GM18873 (cell line): Measurements from ENCODE around the gene HOXC5.

Experiments used
- ATAC-seq: cut with Tn5 transposase; IDR thresholded peaks from one replicate; pipeline ENCODE4 v1.9.1; 2021; ENCODE audit warnings: mild to moderate bottlenecking, moderate library complexity, moderate number of reproducible peaks; ENCODE audit not compliant: unreplicated experiment, low FRiP score

HOXC5 gene

DNA sequence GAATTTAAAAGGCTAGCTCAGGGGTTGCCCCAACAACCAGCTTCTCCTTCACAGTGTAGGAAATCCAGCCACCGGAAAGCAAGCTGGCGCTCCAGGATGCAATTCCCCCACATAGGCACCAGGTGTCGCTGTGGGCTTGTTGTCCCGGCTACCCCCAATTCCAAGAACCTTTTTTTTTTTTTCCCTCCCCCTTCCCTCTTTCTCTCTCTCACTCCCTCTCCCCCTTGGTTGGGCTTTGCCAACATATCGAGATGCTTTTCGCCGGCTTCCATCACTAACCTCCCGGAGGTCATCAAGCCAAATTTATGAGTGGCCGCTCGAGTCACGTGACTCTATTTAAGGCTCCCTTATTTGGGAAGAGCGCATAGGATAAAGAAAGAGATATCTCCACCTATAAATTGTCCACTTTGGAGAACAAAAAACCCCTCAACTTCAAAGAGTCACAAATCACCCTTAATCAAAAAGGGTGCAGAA, at the start of gene HOXC5:
TSS of gene HOXC5 (plus strand) at position 424 of the 474 bp plus-strand sequence. CDS start 73 bp downstream, outside the sequence.
- ATAC-seq, result no peak

DNA sequence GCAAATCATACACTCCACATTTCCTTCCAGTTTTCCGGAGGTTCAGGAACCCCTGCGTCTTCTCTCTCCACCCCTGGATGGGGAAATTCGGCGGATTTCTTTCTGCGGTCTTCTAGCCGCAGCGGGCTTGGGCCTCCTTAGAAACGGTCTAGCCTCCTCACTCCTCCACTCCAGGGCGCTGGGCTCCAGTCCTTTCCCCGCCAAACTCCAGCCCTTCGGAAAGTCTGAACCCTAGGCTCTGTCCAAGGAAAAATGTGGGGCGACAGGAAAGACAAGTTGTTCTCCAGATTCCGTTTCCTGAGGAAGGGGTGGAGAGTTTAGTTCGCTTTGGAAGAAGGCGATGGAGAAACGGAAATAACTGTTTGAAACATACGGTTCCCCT, 49.3 kb upstream of the HOXC5 start:
- ATAC-seq, result no peak

DNA sequence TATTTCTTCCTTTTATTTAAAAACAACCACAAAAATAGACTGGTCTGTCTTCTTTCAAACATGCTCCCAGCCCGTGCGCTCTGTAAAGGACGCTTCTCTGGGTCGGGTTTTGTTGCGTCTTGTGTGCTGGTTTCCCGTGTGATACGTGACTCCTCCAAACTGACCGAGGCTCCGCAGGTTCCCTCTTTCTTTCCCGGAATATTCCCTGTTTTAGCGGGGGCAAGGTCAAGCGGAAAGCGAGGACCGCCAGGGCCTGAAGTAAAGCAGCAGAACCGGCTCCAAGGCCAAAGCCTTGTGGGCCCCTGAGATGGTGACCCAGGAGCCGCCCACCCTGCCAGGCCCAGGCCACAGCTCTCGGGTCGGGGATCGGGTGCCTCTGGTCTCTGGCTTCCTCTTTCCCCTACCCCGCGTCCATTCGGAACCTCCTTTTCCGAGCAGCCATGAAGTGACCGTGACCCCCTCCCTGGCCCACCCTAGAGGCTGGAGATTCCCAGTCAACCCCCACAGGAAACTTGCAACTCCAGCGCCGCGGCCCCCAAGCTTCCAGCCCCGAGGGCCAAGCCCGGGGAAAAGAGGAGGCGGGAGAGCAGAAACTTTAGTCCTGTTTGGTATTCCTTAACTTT, 48.8 kb upstream of the HOXC5 start:
- no peak for ATAC-seq

DNA sequence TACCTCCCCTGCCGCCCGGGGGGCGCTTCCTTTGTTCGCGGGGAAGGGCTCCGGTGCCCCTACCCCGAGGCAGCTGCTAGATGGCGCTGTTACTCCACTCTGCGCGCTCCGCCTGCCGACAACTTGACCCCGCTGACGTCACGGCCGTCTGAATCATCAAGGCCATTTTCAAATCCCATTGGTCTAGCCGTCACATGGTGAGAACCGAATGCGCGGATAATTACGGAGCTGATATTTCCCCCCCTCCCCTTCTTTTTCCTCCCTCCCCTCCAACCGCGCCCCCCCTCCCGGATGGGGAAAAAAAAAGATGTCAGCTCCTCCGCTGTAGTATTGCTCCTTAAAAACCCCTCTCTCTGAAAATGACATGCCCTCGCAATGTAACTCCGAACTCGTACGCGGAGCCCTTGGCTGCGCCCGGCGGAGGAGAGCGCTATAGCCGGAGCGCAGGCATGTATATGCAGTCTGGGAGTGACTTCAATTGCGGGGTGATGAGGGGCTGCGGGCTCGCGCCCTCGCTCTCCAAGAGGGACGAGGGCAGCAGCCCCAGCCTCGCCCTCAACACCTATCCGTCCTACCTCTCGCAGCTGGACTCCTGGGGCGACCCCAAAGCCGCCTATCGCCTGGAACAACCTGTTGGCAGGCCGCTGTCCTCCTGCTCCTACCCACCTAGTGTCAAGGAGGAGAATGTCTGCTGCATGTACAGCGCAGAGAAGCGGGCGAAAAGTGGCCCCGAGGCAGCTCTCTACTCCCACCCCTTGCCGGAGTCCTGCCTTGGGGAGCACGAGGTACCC, 47.8 kb upstream of the HOXC5 start, which contains the start of gene HOXC10:
TSS of gene HOXC10 (plus strand) at position 246 of the 791 bp plus-strand sequence. CDS start at position 360, 114 bp downstream.
- no peak for ATAC-seq

DNA sequence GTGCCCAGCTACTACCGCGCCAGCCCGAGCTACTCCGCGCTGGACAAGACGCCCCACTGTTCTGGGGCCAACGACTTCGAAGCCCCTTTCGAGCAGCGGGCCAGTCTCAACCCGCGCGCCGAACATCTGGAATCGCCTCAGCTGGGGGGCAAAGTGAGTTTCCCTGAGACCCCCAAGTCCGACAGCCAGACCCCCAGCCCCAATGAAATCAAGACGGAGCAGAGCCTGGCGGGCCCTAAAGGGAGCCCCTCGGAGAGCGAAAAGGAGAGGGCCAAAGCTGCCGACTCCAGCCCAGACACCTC, 47.2 kb upstream of the HOXC5 start:
- no peak for ATAC-seq

DNA sequence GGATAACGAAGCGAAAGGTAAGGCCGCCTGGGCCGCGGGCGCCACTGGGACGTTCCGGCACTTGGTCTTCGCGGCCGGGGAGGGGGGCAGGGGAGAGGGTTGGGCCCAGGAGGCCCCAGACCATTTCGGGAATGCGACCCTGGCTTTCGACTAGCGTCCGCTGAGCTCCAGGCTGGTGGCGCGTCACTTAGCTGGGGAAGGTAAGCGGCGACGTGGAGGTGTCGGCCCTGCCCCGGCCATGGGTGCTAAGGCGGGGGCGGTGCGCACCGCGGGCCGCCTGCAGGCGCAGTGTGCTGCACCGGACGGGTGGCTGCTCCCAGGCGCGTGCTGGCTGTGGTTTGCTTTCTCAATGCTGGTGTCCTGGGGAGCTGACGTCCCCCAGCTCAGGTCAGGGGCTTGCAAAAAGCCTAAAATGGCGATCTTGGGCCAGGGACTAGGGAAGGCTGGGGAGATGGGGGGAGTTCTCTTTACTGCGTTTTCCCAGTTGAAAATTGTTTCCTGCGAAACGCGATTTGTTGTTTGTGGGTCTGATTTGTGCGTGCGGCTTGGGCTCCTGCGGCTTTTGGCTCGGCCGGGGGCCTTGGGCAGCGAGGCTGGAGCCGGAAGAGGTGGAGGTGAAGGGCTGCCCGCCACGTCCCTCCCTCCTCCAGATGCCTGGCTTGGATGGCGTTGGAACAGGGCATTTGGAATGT, 46.7 kb upstream of the HOXC5 start:
- no peak for ATAC-seq

DNA sequence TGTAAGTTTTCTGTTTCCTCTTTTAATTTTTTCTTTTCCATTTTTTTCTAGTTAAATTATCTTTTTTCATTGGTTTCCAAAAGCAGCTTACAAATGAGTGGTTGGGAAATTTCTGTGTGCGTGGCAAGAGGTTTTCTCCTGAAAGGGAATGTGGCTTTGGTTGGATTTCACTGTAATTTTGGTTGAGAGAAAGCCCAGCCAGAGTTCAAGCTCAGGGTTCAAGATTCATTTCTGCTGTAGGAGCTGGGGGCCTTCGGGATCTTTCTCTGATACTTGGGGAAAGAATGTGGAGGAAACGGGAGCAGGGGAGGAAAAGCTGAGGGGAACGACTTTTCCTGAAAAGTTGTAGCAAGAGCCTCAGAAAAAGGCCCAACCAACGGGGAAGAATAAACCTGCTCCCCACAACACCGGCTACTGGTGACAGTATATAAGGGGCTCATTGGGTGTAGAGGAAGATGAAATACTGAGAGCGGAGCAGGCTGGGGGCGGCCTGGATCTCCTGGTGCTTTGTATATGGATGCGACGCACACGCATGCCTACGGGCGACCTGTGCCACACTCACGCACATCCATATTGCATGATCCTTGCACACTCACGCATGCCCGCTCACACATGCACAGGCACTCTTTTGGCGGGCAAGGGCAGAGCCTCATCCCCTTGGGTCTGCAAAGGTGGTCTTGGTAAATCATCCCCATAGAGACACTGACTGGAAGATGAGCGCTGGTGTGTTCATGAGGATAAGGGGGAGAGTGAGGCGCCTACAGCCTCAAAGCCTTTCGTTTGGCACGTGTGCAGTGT, 46.0 kb upstream of the HOXC5 start:
- no peak for ATAC-seq

DNA sequence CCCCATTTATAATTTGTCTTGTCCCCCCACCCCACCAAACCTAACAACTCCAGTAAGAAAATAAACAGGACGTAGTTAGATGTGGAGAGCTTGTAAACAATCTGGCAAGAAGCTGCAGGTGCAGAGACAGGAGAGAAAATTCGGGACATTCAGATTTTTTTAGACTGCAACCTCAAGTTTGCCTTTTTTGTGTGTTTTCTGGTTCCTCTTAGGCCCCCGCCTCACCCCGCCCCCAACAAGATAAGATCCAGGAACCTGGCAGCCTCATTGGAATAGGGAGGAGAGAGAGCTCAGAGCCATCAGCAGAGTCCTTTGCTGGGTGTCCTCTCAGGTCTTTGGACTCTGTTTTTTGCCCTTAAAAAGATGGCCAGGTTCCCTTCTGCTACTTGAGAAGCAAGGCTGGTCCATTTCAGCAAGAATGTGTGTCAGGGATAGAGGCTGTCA, 45.0 kb upstream of the HOXC5 start:
- no peak for ATAC-seq

DNA sequence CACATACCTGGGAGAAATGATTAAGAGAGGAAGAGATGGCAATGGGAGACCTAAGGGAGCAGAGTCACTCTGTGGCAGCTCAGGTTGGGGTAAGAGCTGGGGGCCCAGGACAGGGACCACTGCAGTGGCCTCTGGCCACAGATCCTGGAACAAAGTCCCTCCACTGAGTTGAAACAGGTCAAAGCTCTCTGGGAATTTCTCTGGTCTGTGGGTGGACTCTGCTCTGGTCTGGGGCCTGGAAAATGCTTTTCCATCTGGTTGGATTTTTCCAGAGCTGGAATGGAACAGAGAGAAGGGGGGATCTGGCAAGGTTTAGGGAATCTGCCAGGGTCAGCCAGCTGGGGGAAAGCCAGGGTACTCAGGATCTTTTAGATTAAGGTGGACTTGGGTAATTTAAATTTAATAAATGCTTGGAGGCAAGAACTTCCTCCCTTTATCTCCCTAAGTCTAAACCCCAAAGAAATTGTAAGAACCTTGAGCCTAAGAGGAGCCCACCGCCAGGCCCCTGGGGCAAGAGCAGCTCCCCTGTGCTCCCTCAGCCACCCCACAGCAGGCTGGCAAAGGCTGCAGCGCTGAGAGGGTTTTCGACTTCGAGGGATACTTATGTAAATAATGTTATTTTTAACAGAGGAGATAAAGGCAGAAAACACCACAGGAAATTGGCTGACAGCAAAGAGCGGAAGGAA, 44.2 kb upstream of the HOXC5 start:
- ATAC-seq, result no peak

DNA sequence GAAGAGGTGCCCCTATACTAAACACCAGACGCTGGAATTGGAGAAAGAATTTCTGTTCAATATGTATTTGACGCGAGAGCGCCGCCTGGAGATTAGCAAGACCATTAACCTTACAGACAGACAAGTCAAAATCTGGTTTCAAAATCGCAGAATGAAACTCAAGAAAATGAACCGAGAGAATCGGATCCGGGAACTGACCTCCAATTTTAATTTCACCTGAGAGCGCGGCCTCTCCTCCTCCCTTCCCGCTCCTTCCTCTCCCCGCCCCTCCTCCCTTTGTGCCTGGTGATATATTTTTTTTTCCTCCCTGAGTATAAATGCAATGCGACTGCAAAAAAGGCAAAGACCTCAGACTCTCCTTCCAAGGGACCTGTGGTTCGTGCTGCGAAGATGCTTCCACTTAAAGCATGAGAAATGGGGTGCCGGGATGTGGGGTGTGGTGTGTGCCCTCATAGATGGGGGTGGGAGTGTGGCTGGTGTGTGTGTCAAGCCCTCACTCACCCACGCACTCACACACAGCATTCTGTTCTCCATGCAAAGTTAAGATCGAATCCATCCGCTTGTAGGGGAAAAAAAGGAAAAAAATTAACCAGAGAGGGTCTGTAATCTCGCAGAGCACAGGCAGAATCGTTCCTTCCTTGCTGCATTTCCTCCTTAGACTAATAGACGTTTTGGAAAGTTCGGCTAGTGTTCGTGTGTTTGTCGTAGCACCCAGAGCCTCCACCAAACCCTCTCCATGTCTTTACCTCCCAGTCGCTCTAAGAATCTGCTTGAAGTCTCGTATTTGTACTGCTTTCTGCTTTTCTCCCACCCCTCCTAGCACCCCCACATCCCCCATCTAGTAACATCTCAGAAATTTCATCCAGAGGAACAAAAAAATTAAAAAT, 43.4 kb upstream of the HOXC5 start:
- no peak for ATAC-seq

DNA sequence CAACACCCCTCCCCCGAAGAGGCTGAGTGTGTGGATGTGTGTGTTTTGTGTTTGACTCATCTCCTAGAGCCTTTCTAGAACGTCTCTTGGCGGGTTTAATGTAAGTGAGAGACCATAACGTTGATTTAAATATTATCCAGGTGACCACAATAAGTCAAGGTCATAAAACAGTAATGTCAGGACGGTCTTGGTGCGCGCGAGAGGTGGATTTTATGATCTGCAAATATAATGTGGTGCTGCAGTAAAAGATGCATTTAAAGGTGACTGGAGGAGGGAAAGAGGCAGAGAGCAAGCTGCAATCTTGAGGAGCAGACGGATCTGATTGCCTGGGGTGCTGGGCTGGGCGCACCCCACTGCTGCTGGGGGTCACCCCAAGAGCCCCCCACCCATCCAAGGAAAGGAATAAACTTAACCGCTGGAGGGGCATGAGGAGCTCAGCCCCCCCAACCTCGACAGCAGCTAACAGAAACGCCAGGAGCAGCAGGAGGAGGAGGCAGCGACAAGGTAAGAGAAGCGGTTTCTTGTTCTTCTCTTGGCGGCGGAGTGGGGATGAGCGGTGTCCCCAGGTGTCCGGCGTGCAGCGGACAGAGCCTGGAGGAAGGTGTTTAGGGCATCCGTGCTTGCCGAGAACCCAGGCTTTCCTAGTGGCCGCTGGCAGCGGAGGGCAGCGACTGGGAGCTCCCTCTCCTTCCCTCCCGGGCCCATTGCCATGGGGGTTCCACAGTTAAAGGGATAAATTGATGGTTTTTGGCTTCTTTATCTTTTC, 42.4 kb upstream of the HOXC5 start:
- no peak for ATAC-seq

DNA sequence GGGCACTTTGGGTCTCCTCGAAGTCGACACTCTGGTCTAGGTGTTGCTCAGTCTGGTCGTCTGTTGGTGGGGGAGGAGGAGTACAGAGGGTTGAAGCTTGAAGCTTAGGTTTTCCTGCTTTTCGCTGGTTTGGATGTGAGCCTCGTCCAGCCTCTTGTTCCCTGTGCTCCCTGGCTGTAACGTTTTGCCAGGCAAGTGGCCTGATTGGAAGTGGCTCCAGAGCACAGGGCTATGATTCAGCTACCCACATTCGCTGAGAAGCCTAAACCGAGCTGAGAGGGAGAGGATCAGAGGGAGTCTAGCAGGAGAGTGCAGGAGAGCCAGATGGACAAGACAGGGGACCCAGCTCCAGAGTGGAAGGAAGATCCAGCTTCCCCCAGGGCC, 41.8 kb upstream of the HOXC5 start:
- ATAC-seq, result no peak

DNA sequence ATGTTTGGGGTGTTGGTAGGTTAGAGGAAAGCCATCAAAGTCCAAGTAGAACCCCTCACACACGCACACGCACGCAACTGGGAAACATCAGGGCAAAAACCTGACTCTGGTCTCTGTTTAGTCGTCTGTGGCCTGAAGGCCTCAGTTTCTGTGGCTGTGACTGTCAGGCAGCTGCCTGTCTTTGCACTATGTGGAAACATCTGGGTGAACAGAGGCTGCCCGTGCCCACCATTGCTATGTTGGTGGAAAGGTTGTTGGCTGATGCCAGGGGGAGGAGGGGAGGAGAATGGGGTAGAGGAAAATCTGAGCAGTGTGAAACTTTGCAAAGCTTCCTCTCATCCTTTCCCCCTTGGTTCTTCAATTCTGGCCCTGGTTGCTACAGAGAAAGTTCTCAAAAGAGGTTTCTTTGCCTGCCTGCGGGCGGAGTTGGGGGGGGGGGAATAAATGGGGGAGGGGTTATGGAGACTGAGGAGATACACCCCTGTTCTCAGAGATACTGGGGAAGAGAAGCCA, 40.4 kb upstream of the HOXC5 start:
- no peak for ATAC-seq

DNA sequence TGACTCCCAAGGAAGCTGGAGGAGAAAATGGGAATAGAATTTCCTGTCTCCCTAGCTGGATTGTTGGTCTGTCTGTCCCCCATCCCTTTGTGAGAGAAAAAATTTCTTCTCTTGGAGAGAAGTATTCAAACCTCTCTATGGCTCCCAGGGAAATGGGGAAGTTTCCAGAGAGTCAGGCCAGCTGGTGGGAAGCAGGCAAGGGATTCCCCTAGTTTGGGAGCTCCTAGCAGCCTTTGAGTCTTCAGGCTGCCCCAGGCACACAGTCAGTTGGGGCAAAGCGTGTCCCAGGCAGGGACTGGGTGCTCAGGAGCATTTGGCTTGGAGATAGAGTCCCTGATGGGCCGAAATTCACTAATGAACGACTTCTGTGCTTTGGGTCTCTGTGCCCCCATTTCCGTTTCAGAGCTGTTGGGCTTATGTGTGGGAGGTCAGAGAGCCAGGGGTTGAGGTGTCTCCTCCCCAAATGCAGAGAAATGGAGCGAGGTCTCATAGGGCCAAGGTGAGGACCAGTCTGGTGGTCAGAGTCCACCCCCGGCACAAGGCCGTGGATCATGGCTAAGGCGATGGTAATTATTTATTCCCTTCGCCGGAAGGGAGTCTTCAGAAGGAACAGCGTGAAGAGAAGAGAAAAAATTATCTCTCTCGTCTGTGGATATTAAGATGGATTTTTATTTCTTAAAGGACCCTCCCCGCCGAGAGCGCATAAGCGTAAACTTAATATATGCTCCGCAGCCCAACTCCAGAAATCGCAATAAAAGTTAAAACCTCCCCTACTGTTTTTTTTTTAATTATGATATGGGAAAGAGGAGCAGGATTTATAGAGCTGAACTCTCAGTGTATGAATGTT, 39.5 kb upstream of the HOXC5 start:
- no peak for ATAC-seq

DNA sequence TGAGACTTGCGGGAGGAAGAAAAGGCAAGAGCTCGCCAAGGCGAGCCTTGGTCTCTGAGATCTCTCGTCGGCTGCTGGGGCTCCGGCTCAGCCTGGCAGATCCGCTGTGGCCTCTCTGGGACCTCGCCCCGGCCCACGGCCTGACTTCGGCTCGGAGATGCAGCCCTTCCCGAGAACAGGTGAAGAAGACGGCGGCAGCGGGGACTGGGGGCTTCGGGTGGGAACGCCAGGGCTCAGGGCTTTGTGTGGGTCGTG, 38.9 kb upstream of the HOXC5 start:
- ATAC-seq, result no peak

DNA sequence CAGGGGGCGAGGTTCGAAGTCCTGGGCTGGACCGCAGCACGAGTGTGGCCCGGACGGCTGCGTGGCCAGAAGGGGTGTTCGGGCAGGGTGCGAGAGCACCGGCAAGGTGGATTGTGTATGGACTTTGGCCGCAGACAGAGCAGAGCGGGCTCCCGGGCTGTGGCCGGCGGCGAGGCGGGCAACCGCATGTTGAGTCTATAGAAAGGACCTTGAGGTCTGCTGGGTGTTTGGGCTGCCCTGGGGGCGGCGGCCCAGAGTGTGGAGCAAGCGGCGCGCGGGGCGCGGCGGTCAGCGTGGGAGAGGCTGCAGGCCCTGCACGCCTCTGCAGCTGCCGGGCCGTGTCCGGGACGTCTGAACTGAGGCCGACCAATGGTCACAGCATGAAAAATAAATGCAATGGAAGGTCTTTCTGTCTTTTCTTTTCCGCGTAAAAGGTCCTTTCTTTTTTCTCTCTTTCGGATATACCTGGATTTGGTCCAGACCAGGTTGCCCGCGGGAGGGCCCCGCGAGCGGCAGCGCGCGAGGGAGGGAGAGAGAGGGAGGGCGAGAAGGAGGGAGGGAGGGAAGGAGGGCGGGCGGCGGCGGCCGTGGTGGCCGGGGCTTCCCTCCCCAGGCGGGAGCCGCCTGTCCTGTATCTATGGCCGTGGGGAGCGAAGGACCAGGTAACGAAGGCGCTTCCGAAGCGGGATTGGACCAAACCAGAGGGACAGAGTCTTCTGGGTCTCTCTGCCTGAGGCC, 38.4 kb upstream of the HOXC5 start:
- no peak for ATAC-seq

DNA sequence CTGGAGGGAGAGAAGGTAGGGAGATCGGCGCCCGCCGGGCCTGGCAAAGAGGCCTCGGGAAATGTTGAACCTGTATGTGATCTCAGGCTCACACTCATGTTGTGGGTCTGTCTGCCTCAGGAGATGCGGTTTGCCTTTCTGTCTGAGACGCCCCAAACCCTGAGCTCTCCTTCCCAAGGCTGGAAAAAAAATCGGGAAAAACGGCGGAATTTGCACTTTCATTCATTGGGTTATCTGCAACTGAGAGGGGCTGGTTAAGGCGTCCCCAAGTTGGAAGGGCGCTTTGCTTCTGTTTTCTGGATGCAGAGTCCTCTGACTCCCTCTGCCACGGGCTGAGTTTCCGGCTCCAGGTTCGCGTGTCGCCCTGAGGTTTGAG, 37.9 kb upstream of the HOXC5 start:
- no peak for ATAC-seq
